HG02623 (cell line): ENCODE data around the gene HACD2.
"Not testable (repeated sequence)": the region's sequence is repeated elsewhere in the genome, so short reads cannot be mapped to it uniquely, and the experiment has no call there.

Experiments
- ATAC-seq: cut with Tn5 transposase; IDR thresholded peaks from one replicate; pipeline ENCODE4 v1.9.1; 2021; ENCODE audit warnings: moderate library complexity; ENCODE audit not compliant: unreplicated experiment

Gene HACD2

DNA sequence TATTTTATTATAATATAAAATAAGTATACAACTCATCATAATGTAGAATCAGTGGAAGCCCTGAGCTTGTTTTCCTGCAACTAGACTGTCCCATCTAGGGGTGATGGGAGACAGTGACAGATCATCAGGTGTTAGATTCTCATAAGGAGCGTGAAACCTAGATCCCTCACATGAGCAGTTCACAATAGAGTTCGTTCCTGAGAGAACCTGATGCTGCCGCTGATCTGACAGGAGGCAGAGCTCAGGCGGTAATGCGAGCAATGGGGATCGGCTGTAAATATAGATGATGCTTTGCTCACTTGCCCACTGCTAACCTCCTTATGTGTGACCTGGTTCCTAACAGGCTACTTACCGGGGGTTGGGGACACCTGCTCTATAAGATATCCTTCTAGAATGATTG is 26.8 kb upstream of the HACD2 start:
- ATAC-seq, result not testable (repeated sequence)

DNA sequence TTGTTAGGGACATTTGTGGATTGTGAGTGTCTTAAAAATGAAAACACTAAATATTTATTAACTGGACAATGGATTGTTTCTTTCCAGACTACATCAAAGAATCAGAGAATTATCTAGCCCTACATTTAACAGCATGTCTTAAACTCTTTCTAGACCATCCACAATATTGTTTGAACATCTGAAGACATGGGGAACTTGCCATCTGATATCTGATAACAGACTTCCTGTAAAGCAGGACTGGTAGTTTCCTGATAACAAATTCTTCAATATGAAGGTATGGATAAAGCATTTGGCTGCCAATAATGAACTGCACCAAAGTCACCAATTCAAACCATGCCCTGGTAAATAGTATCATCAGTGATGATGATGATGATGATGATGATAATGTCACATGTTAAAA is 26.2 kb upstream of the HACD2 start:
- no peak for ATAC-seq

DNA sequence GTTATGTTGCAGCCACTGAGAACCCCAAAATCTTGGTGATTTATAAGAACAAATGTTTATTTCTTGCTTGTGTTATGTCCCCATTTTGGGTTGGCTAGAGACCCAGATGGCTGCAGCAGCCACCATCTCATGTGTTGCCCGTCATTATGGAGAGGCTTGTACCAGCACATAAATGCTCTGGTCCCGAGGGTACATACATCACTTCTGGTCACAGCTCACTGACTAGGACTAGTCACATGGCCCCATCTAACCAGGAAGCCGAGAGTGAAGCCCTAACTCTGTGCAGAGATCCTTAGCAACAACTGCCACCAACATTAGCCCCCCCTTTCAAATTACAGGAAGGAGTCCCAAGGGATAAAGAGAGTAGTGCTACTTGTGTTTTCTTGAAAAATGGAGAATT is 25.5 kb upstream of the HACD2 start:
- ATAC-seq, result peak; percentile 70

DNA sequence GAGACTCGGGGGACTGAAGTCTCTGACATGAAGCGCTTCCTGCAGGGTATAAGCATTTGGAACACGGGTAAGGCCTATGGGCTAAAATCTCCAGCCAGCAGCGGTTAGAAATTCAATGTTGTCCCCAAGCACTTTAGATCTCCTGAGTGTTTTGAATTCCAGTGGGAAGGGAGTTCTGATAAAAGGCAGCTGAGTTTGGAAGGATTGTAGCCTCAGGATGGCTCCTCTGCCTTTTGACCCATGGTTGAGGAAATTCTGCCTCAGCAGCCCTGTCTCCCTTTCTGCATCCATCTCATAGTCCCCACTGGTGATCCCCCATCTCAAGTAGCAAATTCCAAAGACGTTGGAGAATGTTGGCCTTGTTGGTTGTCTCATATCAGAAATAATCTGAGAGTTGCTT is 24.2 kb upstream of the HACD2 start:
- no peak for ATAC-seq

DNA sequence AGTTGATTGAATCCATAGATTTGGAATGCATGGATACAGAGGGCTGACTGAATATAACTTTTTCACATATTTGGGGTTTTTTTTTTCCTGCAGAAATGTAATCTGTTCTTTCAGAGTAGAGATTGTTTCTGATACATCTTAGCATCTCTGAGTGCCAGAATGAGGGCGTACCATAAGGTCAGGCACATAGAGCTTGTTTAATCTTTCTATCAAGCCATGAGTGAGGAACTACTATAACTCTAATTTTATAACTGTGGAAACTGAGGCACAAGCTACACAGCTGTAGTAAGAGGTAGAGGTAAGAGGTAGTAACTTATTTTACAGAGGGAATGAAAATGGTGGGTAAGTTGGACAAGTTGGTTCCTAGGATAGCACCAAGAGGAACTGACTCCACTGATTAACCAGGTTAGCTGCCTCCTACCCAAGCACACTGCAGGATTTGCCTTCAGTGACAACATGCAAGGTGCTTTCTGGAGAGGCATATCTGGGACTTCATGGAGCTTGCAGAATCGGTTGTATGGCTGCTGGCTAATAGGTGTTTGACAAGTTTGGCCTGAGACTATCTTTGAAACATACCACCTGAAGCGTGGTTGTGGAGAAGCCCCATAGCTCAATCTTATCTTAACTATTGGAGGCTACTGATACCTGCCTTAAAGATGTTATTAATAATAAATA is 23.5 kb upstream of the HACD2 start:
- ATAC-seq, result no peak

DNA sequence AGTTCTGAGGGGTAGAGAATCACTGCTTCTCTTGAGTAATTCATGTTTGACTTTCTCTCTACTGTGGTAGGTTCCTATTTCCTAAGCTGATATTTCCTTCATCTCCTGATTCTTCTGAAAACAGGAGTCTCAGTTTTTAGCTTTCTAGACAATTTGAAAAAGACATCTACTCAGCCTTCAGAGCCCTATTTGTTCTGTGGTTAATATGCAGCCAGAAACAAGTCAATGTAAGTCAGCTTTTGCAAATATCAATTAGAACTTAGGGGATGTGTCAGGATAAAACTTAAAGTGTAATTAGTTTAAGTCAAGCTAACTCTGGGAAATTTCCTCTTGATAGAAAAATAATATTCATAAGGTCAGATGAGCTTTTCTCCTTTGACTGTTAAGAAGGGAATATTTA is 21.7 kb upstream of the HACD2 start:
- no peak for ATAC-seq

DNA sequence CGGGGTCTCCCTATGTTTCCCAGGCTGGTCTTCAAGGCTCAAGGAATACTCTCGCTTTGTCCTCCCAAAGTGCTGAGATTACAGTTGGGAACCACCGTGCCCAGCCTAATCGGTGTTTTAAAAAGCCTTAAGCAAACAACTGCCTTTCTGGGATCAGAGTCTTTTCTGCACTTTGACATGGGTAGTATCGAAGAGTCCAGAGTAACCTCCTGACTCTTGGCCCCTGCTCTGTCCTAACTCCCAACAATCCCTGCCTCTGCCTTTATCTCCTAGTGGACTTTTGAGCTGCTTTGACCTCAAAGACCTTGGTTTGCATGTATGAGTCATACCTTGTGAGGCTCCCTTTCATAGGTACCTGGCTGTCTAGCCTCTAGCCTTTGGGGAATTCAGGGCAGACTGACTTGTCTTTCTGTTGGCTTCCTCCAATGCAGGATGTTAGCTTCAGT is 21.0 kb upstream of the HACD2 start:
- ATAC-seq, result no peak

DNA sequence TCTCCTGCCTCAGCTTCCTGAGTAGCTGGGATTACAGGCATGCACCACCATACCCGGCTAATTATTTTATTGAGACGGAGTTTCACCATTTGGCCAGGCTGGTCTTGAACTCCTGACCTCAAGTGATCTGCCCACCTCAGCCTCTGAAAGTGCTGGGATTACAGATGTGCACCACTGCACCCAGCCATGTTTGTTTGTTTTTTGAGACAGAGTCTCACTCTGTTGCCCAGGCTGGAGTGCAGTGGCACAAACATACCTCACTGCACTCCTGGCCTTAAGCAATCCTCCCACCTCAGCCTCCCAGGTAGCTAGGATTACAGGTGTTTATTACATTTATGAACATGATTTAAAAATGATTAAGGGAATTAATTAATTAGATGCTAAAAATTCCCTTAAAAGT is 18.3 kb upstream of the HACD2 start:
- not testable (repeated sequence) for ATAC-seq

DNA sequence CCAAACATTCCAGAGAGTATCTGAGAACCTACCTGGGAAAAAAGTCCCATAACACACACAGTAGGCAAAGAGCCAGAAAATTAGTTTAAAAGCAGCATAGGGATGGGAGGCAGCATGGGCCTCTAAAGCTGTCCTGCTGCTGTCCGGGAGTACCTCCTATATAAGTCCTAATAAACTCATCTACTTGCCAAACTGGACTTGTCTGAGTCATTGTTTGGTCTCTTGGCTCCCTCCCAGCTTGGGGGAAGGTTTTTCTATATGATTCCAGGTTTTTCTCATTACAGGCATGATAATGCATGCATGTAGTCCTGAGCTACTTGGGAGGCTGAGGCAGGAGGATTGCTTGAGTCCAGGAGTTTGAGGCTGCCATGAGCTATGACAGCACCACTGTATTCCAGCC is 17.5 kb upstream of the HACD2 start:
- no peak for ATAC-seq

DNA sequence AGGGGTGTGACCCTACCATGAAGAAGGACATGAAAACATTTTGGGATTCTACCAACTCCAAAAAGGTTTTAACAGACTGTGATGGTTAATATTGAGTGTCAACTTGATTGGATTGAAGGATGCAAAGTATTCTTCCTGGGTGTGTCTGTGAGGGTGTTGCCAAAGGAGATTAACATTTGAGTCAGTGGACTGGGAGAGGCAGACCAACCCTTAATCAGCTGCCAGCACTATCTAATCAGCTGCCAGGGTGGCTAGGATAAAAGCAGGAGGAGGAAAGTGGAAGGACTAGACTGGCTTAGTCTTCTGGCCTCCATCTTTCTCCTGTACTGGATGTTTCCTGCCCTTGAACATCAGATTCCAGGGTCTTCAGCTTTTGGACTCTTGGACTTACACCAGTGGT is 16.0 kb upstream of the HACD2 start:
- not testable (repeated sequence) for ATAC-seq

DNA sequence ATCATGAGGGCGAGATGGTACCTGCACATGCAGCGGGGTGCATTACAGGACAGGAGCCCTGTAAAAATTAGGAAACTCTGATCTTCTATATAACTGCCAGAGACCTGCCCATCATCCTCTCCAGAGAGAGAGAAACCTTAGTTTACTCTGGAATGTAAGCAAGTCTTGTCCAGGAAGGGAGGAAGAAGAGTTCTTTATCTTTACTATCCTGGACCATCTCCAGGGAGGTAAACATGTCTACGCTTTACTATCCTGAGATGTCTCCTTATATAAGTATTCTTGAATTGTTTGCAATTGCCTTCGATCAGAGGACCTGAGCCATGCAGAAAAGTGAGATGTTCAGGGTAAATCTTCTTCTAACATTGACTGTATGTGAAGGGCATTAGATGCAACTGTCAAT is 12.7 kb upstream of the HACD2 start:
- ATAC-seq, result no peak

DNA sequence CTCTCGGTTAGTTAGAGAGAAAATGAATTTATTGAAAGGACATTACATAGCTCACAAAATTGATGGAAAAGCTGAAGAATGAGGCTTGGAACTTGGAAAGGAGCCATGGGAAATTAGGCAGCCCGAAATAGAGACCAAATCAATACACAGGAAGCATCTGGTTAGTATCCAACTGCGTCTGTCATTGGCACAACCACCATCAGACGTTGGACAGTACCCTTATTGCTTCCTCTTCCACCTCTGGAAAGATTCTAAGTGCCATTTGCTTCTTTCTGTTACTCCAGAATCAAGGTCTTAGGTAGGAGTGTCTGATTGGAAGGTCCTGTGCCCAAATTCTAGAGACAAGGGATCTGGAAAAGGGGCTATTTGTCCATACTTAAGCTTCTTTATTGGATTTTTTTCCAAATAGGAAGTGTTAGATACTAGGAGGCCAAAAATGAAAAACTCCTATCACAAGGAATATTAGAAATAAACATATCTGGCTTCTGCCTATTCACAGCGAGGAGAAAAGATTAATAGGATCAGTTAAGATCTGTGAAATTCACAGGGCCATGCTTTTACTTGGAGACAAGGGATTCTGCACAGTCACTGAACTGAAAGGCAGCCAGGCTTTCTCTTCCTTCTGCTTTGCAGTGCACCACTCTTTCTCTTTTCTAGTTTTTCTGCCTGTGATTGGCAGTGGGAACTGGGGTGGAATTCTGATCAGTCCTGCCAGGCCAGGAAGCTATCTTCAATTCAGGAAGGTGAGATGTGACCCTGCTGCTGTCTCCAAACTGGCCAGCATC is 10.7 kb upstream of the HACD2 start:
- ATAC-seq, result no peak

DNA sequence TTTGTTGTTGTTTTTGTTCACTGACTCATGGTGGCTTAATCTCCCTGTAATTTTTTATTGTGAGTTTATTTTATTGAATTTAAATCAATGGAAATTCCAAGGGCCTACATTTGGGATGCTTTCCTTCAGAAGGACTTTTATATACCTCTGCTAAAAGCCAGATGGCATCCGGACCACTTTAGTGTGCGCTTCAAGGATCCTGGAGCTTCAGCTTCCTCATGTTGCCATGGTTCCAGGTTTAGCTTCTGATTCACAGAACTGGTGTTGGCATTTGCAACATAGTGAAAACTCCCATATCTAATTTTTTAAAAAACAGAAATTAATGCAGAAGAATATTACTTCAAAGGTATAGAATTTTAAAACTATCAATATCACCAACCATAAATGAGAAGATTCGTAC is 8.5 kb upstream of the HACD2 start:
- no peak for ATAC-seq

DNA sequence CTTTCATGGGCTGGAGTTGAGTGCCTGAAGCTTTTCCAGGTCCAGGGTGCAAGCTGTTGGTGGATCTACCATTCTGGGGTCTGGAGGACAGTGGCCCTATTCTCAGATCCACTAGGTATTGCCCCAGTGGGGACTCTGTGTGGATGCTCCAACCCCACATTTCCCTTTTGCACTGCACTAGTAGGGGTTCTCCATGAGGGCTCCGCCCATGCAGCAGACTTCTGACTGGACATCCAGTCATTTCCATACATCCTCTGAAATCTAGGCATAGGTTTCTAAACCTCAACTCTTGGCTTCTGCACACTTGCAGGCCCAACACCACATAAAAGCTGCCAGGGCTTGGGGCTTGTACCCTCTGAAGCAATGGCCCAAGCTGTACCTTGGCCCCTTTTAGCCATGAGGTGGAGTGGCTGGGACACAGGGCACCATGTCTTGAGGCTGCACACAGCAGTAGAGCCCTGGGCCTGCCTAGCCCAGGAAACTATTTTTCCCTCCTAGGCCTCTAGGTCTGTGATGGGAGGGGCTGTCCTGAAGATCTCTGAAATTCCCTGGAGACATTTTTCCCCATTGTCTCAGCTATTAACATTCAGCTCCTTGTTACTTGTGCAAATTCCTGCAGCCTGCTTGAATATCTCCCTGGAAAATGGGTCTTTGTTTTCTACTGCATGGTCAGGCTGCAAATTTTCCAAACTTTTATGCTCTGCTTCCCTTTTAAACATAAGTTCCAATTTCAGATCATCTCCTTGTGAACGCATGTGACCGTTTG is 6.0 kb upstream of the HACD2 start:
- ATAC-seq, result no peak

DNA sequence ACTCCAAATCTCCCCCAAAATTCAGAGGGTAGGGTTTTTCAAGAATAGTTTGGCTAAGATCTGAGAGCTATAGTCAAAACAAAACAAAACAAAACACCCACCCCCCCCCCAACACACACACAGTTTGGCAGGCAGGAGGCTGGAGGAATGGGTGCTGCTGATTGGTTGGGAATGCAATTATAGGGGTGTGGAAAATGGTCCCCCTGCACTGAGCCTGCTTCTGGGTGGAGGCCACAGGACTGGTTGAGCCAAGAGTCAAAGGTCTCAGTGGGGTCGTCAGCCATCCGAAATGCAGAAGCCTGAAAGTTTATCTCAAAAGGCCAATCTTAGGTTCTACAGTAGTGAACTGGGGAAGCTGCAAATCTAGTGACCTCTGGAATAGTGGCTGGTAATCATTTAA is 2.5 kb upstream of the HACD2 start:
- ATAC-seq, result no peak

DNA sequence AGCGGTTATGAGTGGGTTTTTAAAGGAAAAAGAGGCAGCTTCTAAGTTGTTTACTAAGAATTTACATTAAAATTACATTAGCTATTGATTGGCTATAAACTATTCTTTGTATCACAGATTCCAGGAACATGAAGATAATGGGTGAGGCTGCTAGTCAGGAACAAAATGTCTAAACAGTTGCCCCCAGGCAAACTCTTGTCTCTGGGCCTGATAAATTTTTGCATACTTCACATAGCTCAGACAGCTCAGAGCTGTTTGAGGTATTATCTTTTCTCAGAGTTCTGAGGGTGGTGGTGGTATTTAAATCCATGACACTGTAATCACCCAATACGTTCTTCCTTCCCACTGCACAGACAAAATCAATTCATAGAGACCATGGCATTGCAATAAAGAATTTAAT is 2.1 kb upstream of the HACD2 start:
- ATAC-seq, result no peak

DNA sequence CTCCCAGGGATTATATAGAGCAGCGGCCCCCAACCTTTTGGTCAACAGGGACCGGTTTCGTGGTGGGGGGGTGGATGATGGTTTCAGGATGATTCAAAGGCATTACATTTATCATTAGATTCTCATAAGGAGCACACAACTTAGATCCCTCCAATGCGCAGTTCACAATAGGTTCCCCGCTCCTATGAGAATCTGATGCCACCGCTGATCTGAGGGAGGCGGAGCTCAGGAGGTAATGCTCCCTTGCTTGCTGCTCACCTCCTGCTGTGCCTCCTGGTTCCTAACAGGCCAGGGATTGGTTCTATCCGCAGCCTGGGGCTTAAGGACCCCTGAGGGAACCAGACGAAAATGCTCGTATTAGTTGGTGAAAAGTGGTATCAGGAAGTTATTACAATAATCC is 1.3 kb upstream of the HACD2 start:
- no peak for ATAC-seq

DNA sequence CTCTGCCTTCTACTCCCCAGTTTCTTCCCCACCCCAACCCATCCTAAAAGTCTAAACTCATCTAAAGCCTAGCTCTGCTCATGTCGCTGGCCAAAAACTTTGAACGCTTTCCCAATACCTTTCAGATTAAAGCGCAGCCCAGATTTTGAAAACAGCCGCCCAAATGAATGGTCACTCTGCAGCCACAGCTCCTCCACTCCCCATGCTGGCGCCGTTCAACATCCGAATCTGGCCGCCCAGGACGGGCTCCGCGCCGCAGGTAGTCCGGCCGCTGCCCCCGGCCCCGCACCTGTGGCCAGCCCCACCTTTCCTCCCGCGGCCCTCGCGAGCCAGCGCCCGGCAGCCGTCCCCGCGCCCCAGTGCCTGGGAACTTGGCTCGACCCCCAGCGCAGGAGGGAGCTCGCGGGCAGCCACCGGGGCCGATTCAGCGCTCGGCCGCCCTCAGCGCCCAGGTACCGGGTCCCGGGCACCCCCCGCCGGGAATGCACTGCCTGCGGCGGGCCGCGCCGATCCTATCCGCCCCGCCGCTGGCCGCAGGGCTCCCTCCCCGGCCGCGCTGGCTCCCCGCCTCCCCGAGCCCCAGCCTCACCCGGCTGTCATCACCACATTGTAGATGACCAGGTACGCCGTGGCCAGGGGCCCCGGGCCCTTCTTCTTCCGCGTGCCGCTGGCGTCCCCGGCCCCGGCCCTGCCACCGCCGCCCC is 417 bp downstream of the HACD2 start:
- ATAC-seq, result peak; percentile 24

DNA sequence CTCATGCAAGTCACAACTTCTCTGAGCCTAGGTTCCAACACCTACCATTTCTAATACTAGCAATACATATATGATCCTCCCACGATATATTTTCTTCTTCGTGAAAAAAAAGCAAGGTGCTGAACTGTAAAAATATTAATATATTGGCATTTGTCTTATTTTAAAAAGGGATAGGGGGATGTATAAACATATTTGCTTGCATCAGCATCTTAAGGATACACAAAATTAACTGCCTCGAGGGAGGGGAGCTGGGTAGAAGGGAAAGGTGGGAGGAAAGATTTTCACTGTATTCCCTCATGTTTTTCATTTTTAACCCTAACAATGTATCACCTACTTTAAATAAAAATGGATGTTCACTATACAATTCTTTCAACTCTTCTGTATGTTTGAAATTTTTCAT is 1.3 kb downstream of the HACD2 start:
- ATAC-seq, result no peak

DNA sequence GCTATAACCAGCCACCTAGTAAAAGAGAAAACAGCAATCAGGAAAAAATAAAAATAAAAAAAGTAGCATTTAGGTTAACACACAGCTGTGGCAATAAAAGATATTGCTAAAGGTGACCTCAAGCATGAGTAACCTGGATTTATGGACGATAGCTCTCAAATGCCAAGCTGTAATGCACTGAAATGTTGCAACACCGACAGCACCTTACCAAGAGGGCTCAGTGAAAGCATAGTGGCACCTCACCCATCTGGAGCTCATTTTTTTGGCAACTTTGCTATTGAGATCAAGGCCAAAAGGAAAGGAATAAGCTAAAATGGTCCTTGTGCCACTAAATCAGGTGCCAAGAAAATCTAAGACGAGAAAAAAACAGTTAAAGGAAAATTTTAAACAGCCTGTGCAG is 2.5 kb downstream of the HACD2 start:
- ATAC-seq, result no peak

DNA sequence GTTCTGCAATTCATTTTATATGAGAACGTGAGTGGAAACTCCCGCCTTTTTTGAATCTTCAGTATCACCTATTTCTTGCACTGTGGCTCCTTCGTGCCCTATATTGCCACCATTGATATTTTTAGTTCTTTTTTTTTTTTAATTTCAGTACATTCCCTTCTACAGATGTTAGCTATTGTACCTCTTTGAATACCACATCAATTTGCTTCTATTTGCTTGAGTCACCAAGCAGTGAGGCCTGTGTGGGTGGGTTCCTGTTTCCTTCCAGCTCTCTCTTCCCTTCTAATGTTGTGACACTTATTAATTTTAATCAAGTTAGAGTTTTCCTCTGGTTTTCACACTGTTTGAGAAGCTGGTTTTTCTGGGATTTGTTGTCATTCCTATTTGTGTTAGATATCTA is 8.7 kb downstream of the HACD2 start:
- ATAC-seq, result peak; percentile 47
